K562 (cell line): ENCODE results near the gene CAPN13. TPM values are rescaled to one million over a fixed set of nuclear protein-coding genes. Genes with fewer than 3 reads are reported as not detected.

Experiments
- ATAC-seq: fragments of 200-7000 bp; cut with Tn5 transposase; 3 replicates; pipeline ENCODE4 v1.9.1; 2020; ENCODE audit warnings: moderate library complexity
- BruUV-seq: library from RNA; stranded (reverse); fragments of 400-500 nt; replicated peaks from 2 replicates; lab custom pipeline; 2021; lab: Mats Ljungman, UMichigan
- CTCF ChIA-PET: fragments of 300-600 bp; formaldehyde crosslinking; extraction: SDS; loops from one replicate; lab custom pipeline; 2021; ENCODE audit warnings: low intra/inter-chr PET ratio; lab: Yijun Ruan, JAX
- POLR2A ChIA-PET: fragments of 300-600, 350-650 bp; sonication (Branson Sonifier 250); formaldehyde crosslinking; extraction: SDS; loops from one replicate; lab custom pipeline; 2021; ENCODE audit warnings: antibody characterized with exemption, inconsistent platforms; lab: Yijun Ruan, JAX
- DNase-seq, 4 experiments: peaks; one replicate each; pipeline versions ENCODE4 v3.0.0 to v3.0.0-alpha.2; 2011 to 2018; ENCODE audit warnings: low spot score in 3 of 4, mixed read lengths in 3 of 4; ENCODE audit errors: extremely low read depth in 1 of 4
- FAIRE-seq: peaks from 2 replicates; lab custom pipeline; 2011; peaks lifted over from hg19 to GRCh38; lab: Jason Lieb, UNC
- H2AFZ ChIP-seq: 2 replicates; pipeline ENCODE4 v1.6.0; 2011; ENCODE audit warnings: low read depth, low read length, control low read depth, inconsistent platforms
- H3K27ac ChIP-seq: fragments of 200-600 bp; 3 replicates; pipeline ENCODE4 v1.8.0; 2011; ENCODE audit warnings: low read depth, mild to moderate bottlenecking, control low read depth, inconsistent platforms, low read length, moderate library complexity, mixed read lengths; ENCODE audit errors: extremely low read depth
- H3K27me3 ChIP-seq, 2 experiments: fragments of 300-600 bp in 1 of 2; 2 replicates in 1 of 2; 3 replicates in 1 of 2; pipeline versions ENCODE4 v1.6.0 to v1.8.0; 2011; ENCODE audit warnings: inconsistent platforms in 2 of 2, low read length in 2 of 2, mild to moderate bottlenecking in 1 of 2, mixed read lengths in 1 of 2, moderate library complexity in 1 of 2; ENCODE audit not compliant: control insufficient read depth in 2 of 2, insufficient read depth in 2 of 2
- H3K36me3 ChIP-seq: fragments of 300-600 bp; 3 replicates; pipeline ENCODE4 v1.8.0; 2011; ENCODE audit warnings: mild to moderate bottlenecking, low read length, inconsistent platforms; ENCODE audit not compliant: control insufficient read depth, insufficient read depth
- H3K4me1 ChIP-seq, 2 experiments: fragments of 200-600 bp in 1 of 2; replicated peaks in 1 of 2; 2 replicates in 1 of 2; 3 replicates in 1 of 2; pipeline versions ENCODE4 v1.5.1 to v1.8.0; 2011; ENCODE audit warnings: inconsistent platforms in 2 of 2, low read length in 2 of 2, mild to moderate bottlenecking in 1 of 2, mixed read lengths in 1 of 2, moderate library complexity in 1 of 2; ENCODE audit not compliant: control insufficient read depth in 2 of 2, insufficient read depth in 2 of 2
- H3K4me2 ChIP-seq: 2 replicates; pipeline ENCODE4 v1.6.1; 2011; ENCODE audit warnings: low read length, control low read depth, inconsistent platforms, mixed read lengths; ENCODE audit not compliant: insufficient read depth
- H3K4me3 ChIP-seq: fragments of 200-600 bp; sonication (generic), shearing (Covaris generic); 2 replicates; pipeline ENCODE4 v1.5.1; 2016; ENCODE audit warnings: control low read depth, inconsistent platforms
- H3K79me2 ChIP-seq: fragments of 200-600 bp; 3 replicates; pipeline ENCODE4 v1.8.0; 2011; ENCODE audit warnings: low read length, inconsistent platforms; ENCODE audit not compliant: control insufficient read depth, insufficient read depth
- H3K9ac ChIP-seq, 2 experiments: 2 replicates each; pipeline versions ENCODE4 v1.6.0 to v1.6.1; 2011; ENCODE audit warnings: low read depth in 2 of 2, low read length in 2 of 2, control low read depth in 1 of 2, inconsistent platforms in 1 of 2, mild to moderate bottlenecking in 1 of 2, mixed read lengths in 1 of 2; ENCODE audit not compliant: insufficient read depth in 1 of 2
- H3K9me1 ChIP-seq: one replicate; pipeline ENCODE4 v1.6.0; 2011; ENCODE audit warnings: inconsistent platforms, mild to moderate bottlenecking, low read length, moderate library complexity; ENCODE audit not compliant: control insufficient read depth, insufficient read depth
- H3K9me3 ChIP-seq: replicated peaks from 2 replicates; pipeline ENCODE4 v1.5.1; 2011; ENCODE audit warnings: low read depth, low read length, inconsistent platforms; ENCODE audit not compliant: control insufficient read depth, insufficient read depth
- H4K20me1 ChIP-seq: replicated peaks from 2 replicates; pipeline ENCODE4 v1.6.1; 2011; ENCODE audit warnings: low read length, inconsistent platforms, mixed read lengths; ENCODE audit not compliant: control insufficient read depth, insufficient read depth
- BRF2 ChIP-seq: IDR thresholded peaks from 3 replicates; pipeline ENCODE4 v1.6.1; 2011; ENCODE audit warnings: borderline replicate concordance, mild to moderate bottlenecking; ENCODE audit not compliant: insufficient read length, insufficient read depth
- CHD2 ChIP-seq: IDR thresholded peaks from 2 replicates; pipeline ENCODE4 v1.6.1; 2011; ENCODE audit warnings: low read depth, low read length
- HDAC8 ChIP-seq: fragments of 450-650 bp; IDR thresholded peaks from 2 replicates; pipeline ENCODE4 v1.6.1; 2016; ENCODE audit warnings: mild to moderate bottlenecking, missing genetic modification characterization, moderate library complexity, missing compliant biosample characterization
- MEF2A ChIP-seq: IDR thresholded peaks from 2 replicates; pipeline ENCODE4 v1.6.1; 2011; ENCODE audit warnings: low read depth, mild to moderate bottlenecking, low read length, moderate library complexity; ENCODE audit not compliant: control insufficient read depth
- NR1H2 ChIP-seq: sonication (generic); formaldehyde crosslinking; IDR thresholded peaks from 2 replicates; pipeline ENCODE4 v1.4.0; 2020; ENCODE audit warnings: mild to moderate bottlenecking, missing genetic modification reagents
- NR2F6 ChIP-seq: fragments of 450-650 bp; formaldehyde crosslinking; IDR thresholded peaks from 2 replicates; pipeline ENCODE4 v1.4.0; 2020; ENCODE audit warnings: mild to moderate bottlenecking
- RBM39 ChIP-seq: fragments of 200-400 bp; formaldehyde crosslinking; optimal IDR thresholded peaks from 2 replicates; pipeline ENCODE3; 2018; ENCODE audit warnings: low read depth, low read length
- SIRT6 ChIP-seq: IDR thresholded peaks from one replicate; pipeline ENCODE4 v1.6.1; 2012; ENCODE audit warnings: low read depth, mild to moderate bottlenecking, control low read depth, inconsistent platforms, low read length, moderate library complexity
- SNAPC5 ChIP-seq: fragments of 250-450 bp; sonication (Bioruptor Pico); IDR thresholded peaks from 2 replicates; pipeline ENCODE4 v1.8.0; 2021; ENCODE audit warnings: moderate library complexity, mild to moderate bottlenecking, inconsistent platforms
- TBL1XR1 ChIP-seq, 2 experiments: IDR thresholded peaks; 2 replicates each; pipeline ENCODE4 v1.6.1; 2012; ENCODE audit warnings: improper control_type of control experiment in 2 of 2, low read length in 2 of 2, mild to moderate bottlenecking in 1 of 2
- ZNF586 ChIP-seq: fragments of 450-650 bp; formaldehyde crosslinking; conservative IDR thresholded peaks from 2 replicates; pipeline ENCODE4 v1.4.0; 2020; ENCODE audit warnings: mild to moderate bottlenecking, moderate library complexity
- WGBS: fragments of 100-300 bp; shearing (Covaris generic); methylation state at CpG from one replicate; pipeline ENCODE4 v1.1.6; 2016; ENCODE audit warnings: low coverage, mixed read lengths; ENCODE audit not compliant: insufficient coverage; ENCODE audit errors: missing lambda C conversion rate; 5-methylcytosine and 5-hydroxymethylcytosine counted together
- in situ Hi-C: fragments of 300-500 bp; cut with MboI; formaldehyde crosslinking; loops from 4 replicates; pipeline ENCODE4 v1.15.0; 2018; ENCODE audit warnings: inconsistent platforms, mixed read lengths
- intact Hi-C: fragments of 100-400 bp; cut with micrococcal nuclease; formaldehyde crosslinking; loops from 2 replicates; pipeline ENCODE4 v1.14.2; 2022
- polyA plus RNA-seq, 8 experiments: library from polyadenylated mRNA; depleted of rRNA in 4 of 8; stranded (reverse) in 5 of 8; unstranded in 3 of 8; fragments of >200 nt; fragmentation: Nextera tagmentation in 2 of 8; fragmentation: Illumina TruSeq in 1 of 8; extraction: Ambion mirVana in 2 of 8; extraction: Trizol in 1 of 8; gene quantifications; 2 replicates each; pipeline versions ENCODE4 v1.2.1 to v1.2.3, GENCODE V29; 2011 to 2014; ENCODE audit warnings: inconsistent platforms in 1 of 8, missing spikeins in 1 of 8
- total RNA-seq, 7 experiments: library from RNA; depleted of rRNA in 6 of 7; stranded (reverse); fragments of >200 nt in 6 of 7; fragmentation: Illumina TruSeq in 2 of 7; extraction: Trizol in 2 of 7; gene quantifications; 2 replicates each; pipeline versions ENCODE4 v1.2.1 to v1.2.3, GENCODE V29; 2011 to 2021; ENCODE audit warnings: low replicate concordance in 1 of 7

CAPN13 gene
- total and polyA plus RNA-seq, 9 of the 15 experiments (the other 6 are each of a cell fraction or from before 2014, with no cell fraction given) = not detected

DNA sequence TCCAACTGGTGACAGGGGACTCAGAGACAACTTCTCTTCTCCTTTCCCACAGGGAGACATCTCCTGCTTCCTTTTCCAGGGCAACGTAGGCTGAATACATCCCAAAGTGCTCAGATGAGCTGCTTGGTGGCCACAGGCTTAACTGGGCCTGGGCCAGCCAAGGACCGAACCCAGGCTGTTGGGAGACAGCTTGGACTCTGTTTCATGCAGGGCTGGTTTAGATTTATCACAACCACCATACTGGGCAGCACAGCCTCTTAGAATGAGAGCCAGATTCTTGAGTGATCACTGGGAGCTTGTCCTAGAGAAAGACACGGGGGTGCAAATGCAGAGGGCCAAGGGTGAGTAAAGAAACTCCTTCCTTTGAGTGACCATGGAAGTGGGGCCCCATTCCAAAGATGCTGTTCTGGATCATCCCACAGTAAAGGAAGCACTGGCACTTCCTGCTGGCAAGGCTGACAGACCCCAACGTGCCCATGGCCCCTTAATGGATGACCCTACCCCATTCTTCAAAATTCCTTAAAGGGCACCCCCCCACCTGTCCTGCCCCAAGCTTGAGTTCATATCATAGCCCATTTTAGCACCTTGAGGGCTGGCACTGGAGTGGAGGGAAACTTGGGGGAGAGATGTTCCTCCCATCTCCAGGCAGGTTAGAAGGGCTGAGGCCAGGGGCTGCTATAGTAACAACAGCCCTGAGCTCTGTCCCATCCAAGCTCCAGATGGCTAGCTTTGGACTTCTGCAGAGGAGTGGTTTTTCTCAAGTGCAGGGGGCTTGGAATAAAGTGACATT, 84.1 kb downstream of the CAPN13 start:
- ChIA-PET POLR2A (interaction anchor here (0.6 to 1.4 kb wide), 3 partner anchors 9 to 610 kb away, joined by 3 to 4 read pairs (median 3); no protein-coding TSS in a partner anchor), CTCF (no interaction called here)
- 0% methylated on average over 4 of the region's 4 CpGs for WGBS
- no peak overlapping the region for H3K27ac ChIP-seq
- DNase-seq = no peak
- no peaks in the 10 kb centered on the region for H4K20me1 ChIP-seq
- no peak overlapping the region for H3K9ac ChIP-seq
- BruUV-seq = no TSS peak
- no peak overlapping the region for H3K4me3 ChIP-seq
- no peak overlapping the region for H3K4me2 ChIP-seq
- H2AFZ ChIP-seq = no peak overlapping the region
- FAIRE-seq = no peak
- no peak for TF ChIP-seq RBM39
- no peaks in the 10 kb centered on the region for H3K9me1 ChIP-seq
- ATAC-seq = no peak
- no peaks in the 10 kb centered on the region for H3K79me2 ChIP-seq
- no peaks in the 10 kb centered on the region for H3K4me1 ChIP-seq
- peaks cover 0 to 6% of the 10 kb centered on the region in 2 experiments; a peak in 1 of 5 replicates for H3K27me3 ChIP-seq
- in situ Hi-C loops = no loop called here
- no peaks in the 10 kb centered on the region for H3K9me3 ChIP-seq
- no peaks in the 10 kb centered on the region for H3K36me3 ChIP-seq
- intact Hi-C loops = no loop called here

- BruUV-seq = no TSS peak
- POLR2A ChIA-PET = interaction anchor here (1.4 kb wide), 1 partner anchor 8 kb away, joined by 4 read pairs; no protein-coding TSS in a partner anchor
- TF ChIP-seq TBL1XR1 (IDR thresholded peaks at IDR 0.05; ENCODE audit: low read length in 2 of 2) (no peak), HDAC8 (no peak), NR1H2 (CRISPR knock-in tag) (no peak), MEF2A (no peak), SNAPC5 (CRISPR knock-in tag) (no peak), ZNF586 (CRISPR knock-in tag) (no peak), BRF2 (no peak), NR2F6 (CRISPR knock-in tag) (no peak), CHD2 (no peak), SIRT6 (no peak)
- Histone ChIP-seq H4K20me1 (no peaks in the 10 kb centered on the region), H3K27me3 (peaks cover 0 to 6% of the 10 kb centered on the region in 2 experiments; a peak in 2 of 5 replicates), H2AFZ (no peak overlapping the region), H3K4me3 (no peak overlapping the region), H3K36me3 (no peaks in the 10 kb centered on the region), H3K27ac (no peak overlapping the region), H3K4me1 (no peaks in the 10 kb centered on the region), H3K9me3 (no peaks in the 10 kb centered on the region), H3K9me1 (no peaks in the 10 kb centered on the region), H3K9ac (no peak overlapping the region), H3K79me2 (no peaks in the 10 kb centered on the region), H3K4me2 (no peak overlapping the region)
- CTCF ChIA-PET = no interaction called here
- DNase-seq (no peak), ATAC-seq (no peak), FAIRE-seq (no peak)
- intact Hi-C loops = no loop called here
- 2% methylated on average over 6 of the region's 6 CpGs for WGBS
- in situ Hi-C loops = no loop called here
Measured at GRCh38 chr2:30721668-30722647, 85.3 kb downstream of the CAPN13 start.
